GM21786 (cell line): ENCODE results near the gene C19orf73.

Source experiments
- ATAC-seq: cut with Tn5 transposase; IDR thresholded peaks from one replicate; pipeline ENCODE4 v1.9.1; 2021; ENCODE audit not compliant: unreplicated experiment

Gene C19orf73, protein sequence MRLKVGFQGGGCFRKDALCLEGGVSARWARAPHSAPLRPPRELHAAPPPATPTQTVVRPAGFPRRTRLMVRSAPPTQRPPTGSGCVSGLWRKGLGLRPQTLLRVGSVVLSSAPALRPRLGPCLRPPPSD

DNA sequence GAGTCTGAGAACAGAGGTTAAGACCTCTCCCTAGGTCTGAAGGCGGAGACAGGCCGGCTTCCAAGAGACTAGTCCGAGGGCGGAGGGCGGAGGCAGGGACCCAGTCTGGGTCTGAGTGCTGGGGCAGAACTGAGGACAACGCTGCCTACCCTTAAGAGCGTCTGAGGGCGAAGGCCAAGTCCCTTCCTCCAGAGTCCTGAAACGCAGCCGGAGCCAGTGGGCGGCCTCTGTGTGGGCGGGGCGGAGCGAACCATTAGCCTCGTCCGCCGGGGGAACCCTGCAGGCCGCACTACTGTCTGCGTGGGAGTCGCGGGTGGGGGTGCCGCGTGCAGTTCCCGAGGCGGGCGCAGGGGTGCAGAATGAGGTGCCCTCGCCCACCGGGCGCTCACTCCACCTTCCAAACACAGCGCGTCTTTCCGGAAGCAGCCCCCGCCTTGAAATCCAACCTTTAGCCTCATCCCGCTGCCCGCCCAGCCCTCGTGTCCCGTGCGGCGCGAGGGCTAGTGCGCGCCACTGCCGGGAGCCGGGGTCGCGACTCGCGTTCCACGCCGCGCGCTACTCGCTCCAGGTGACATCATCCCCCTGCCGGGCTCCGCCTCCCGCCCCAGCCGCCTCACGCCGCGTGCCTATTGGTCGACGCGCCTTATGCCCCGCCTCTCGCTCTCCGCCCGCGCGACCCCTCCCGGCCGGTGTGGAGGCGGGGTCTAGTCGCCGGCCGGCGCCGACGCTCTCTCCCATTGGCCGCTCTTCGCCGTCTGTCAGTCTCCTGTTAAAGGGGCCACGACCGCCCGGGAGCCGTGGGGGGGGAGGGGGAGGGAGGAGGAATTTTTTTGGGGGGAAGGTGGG, at the start of gene C19orf73:
C19orf73 (minus strand) TSS at position 579 of the 846 bp plus-strand sequence; CDS start at position 458, 121 bp downstream.
- peak; percentile 77 for ATAC-seq

DNA sequence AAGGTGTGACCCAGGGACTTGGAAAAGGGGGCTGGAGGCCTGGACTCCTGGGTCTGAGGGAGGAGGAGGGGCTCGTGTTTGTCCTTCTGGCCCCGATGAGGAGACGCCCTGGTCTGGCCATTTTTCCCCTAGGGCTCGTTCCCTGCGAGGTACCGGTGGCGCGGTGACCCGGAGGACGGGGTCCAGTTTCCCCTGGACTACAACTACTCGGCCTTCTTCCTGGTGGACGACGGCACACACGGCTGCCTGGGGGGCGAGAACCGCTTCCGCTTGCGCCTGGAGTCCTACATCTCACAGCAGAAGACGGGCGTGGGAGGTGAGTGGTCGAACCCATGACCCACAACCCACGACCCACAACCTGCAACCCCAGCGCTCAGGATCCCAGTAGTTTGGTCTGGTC, 49.5 kb upstream of the C19orf73 start:
- no peak for ATAC-seq

DNA sequence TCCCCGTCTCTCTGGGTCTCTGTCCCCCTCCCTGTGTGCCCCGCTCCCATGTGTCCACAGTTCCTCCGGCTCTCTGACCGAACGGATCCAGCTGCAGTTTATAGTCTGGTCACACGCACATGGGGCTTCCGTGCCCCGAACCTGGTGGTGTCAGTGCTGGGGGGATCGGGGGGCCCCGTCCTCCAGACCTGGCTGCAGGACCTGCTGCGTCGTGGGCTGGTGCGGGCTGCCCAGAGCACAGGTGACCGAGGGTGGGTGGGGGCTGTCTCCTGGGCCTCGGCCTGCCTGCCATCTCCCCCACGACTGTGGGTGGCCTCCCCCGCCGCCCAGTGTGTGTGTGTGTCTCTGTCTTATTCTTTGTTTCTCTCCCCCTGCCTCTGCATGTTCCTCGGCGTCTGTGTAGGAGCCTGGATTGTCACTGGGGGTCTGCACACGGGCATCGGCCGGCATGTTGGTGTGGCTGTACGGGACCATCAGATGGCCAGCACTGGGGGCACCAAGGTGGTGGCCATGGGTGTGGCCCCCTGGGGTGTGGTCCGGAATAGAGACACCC, 49.0 kb upstream of the C19orf73 start:
- no peak for ATAC-seq

DNA sequence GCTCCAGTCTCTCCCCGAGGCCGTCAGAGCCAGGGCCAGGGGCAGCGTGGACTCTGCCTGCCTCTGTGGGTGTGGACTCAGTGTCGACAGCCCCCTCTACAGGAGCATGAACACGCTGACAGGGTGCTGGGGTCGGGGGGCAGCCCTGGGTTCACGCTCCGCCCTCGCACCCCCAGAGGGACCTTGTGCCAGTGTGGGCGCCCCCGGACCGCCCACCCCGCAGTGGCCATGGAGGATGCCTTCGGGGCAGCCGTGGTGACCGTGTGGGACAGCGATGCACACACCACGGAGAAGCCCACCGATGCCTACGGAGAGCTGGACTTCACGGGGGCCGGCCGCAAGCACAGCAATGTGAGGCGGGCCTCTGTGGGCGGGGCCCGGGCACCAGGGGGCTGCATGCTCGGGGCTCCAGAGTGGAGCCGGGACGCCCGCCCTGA, 46.9 kb upstream of the C19orf73 start:
- ATAC-seq = no peak

DNA sequence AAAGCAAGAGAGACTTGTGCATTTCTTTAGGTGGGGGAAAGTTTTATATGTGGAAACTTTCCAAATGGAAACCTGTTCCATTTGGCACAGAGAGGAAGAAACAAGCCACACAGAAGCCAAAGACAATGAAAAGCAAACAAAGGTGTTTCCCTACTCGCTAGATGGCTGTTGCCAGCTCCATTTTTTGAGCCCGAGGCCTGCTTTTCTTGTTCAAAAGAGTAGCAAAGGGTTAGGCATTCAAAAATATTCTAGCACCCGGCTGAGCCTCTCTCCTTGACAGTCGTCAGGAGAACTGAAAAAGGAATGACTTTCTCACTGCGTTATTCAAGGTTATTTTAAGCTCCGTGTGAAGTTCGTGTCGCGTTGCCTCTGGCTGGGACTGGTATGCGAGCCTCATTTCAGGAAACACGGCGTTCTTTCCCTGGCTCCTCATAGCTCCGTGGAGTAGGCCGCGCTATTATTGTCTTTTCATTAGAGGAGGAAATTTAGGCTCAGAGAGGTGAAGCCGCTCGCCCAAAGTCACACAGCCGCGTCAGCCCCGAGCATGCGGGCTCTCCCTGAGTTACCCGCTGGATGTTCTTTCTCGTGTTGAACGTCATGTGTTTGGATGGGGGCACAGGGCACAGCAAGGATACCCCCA, 46.3 kb upstream of the C19orf73 start:
- no peak for ATAC-seq

DNA sequence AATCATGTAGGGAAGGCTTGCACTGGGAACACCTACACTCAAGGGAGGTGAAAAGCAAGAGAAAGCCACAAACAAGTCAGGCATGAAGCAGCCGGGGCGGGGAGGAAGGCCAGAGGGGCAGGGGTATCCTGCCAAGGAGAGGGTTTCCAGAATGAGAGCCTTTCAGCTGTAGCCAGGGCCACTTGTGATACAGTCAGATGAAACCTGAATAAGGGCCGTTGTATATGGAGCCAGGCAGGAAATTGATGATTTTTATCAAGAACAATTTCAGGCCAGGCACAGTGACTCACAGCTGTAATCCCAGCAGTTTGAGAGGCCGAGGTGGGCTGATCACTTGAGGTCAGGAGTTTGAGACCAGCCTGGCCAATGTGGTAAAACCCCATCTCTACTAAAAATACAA, 43.0 kb upstream of the C19orf73 start:
- ATAC-seq = no peak

DNA sequence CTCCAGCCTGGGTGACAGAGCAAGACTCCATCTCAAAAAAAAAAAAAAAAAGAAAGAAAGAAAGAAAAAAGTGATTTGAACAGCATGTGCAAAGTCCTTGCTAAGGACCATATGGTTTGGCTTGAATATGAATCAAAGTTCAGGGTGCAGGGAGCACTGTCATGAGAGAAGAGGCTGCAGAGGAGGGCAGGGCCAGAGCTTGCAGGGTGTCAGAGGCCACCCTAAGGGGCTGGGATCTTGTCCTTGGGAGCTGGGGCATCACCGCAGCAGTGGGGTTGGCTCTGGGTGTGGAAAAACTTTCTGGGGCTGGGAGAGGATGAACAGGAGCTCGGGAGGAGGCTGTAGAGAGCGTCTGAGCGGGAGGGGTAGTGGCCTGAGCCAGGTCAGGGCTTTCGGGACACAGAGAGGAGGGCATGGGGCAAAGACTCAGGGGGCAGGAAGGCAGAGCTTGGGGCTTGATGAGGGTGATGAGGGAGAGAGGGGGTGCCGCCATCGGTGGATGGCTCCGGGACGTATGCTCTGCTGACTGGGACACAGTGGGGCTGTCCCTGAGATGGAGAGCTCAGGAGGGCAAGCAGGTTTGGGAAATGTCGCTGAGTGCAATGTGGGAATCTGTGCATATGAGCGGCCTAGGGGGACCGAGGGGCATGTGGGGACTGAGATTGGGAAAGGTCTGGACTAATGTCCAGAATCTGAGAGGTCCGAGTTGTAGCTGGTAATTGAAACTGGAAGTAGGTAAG, 41.7 kb upstream of the C19orf73 start:
- no peak for ATAC-seq

DNA sequence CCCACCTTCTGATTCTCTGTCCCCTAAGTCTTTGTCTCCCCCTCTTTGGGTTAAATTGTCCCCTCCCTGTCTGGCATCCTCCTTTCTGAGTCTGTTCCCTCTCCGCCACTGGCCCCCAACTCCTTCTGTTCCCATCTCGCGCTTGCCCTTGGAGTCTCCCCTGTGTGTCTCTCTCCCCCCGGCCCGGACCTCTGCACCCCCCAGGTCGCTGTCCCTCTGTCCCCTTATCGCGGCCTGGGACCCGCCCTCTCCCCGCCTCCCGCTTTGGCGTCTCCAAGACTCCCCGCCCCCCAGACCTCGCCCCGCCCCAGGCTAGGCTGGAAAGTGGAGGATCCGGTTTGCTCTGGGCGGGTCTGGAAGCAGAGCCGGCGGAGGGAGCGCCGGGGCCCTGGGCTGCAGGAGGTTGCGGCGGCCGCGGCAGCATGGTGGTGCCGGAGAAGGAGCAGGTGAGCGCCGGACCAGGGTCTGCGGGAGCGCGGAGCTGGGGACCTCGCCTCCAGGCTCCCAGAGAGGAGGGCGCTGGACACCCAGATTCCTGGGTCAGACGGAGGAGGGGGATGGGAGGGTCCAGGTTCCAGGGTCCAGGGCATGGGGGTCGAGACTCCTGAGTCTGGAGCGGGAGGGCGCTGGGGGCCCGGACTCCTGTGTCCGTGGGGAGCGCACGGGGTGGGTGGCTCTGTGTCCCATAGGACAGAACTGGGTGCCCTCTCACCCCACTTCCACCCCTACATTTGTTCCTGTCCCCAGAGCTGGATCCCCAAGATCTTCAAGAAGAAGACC, 38.7 kb upstream of the C19orf73 start, which contains the start of gene TRPM4:
TRPM4 (plus strand) TSS at position 348 of the 780 bp plus-strand sequence; CDS start at position 423, 75 bp downstream.
- no peak for ATAC-seq

DNA sequence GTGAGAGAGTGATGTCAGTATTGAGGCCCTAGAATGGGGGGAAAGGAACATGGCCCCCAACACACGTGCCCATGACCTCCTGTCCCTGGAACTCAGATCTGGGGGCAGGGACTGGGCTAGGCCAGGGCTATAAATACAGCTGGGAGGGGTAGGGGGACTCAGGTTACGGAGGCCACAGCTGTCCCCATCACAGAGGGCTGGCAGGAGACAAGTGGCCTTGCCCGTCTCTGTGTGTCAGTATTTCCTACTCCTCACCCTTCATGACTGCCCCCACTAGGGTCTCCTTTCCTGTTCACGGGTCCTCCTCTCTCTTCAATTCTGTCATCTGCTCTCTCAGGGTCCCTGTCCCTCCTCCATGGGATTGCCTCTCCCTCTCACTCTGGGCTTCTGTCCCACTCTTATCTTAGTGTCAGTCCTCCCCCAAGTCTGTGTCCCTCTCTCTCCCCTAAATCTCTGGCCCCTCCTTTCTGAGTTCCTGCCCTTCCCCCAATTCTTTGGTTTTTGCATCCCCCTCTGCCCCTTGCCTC, 36.9 kb upstream of the C19orf73 start:
- ATAC-seq = no peak

DNA sequence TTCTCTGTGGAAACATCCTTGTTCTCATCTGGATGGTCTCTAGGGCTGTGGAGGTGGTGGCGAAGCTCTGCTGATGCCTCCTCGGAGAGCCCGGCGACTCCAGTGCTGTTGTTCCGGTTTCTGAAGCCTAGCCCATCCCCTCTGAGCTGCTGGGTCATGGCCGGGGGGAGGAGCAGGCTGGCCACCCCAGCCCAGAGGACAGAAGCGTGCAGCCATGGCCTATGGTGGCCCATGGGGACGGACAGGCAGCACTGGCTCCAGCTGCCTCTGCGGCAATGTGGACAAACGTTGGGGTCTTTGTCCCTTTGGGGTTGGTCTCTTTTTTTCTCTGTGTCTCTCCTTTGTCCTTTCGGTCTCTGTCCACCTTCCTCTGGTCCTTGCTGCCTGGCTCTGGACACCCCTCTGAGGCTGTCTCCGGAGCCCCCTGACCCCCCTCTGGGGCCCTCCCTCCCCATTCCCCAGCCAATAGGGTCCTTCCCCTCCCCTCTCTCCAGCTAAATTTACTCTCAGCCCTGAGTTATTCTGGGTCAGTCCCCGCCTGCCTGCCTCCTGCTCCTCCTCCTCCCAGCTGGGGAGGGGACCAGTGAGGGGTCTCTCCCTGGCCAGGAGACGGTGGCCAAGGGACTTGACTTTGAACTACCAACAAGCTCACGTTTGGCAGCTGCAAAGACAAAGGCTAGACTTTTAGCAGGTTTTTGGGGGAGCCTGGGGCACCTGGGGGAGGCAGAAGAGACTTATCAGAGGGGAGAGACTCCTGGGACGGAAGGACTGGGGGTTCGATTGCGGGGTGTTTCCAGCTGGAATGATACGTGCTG, 36.3 kb upstream of the C19orf73 start, which contains the start of gene HRC:
HRC (minus strand) TSS at position 392 of the 815 bp plus-strand sequence; CDS start at position 233, 159 bp downstream.
- ATAC-seq = no peak

DNA sequence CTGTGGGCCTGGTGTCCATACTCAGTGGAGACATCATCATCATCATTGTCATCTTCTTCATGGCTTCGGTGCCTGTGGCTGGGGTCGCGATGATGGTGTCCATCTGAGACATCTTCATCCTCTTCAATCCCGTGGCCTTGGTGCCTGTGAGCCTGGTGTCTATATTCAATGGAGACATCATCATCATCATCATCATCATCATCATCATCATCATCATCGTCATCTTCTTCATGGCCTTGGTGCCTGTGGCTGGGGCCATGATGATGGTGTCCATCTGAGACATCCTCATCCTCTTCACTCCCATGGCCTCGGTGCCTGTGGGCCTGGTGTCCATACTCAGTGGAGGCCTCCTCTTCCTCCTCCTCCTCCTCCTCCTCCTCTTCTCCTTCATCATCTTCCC, 35.3 kb upstream of the C19orf73 start:
- no peak for ATAC-seq

DNA sequence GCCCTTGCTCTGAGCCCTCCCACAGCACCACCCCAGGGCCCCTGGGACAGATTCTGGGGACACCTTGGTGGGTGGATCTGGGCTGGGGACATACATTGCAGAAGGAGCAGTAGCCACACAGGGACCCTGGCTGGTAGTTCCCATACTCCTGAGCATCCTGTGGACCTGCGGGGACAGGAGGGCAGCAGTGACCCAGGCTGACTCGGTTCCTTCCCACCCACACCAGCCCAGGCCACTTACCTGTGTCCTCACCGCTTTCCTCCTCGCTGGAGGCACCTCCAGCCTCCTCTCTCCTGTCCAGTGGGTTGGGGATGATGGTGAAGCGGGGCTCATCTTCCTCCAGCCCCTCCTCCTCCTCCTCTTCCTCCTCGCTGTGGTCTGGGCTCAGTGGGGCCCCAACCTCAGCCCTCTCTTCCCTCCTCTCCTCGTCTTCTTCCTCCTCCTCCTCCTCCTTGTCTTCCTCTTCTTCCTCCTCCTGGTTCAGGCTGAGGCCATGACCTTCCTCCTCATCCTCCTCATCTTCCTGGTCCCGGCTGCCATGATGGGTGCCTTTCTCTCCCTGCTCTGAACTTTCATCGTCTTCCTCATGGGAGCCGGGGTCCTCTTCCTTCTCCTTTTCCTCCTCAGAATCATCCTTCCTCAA, 34.3 kb upstream of the C19orf73 start:
- no peak for ATAC-seq

DNA sequence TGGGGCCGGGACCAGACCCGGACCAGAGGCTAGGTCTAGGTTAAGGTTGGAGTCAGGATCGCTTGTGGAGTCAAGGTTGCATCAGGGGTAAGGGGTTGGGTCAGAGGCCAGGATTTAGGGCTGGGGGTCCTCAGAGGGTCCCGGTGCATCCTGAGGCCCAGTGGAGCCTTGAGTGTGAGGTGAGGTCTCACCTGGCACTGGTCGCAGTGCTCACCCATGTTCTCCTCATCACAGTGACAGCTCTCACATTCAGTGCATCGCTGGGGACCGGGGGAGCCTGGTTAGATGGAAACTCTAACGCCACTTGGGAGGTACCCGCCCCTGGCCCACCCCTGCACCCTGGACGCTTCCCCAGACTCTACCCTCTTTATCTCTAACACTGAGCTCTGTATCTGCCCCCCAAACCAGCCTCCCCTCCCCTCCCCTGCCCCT, 33.2 kb upstream of the C19orf73 start:
- ATAC-seq = no peak

DNA sequence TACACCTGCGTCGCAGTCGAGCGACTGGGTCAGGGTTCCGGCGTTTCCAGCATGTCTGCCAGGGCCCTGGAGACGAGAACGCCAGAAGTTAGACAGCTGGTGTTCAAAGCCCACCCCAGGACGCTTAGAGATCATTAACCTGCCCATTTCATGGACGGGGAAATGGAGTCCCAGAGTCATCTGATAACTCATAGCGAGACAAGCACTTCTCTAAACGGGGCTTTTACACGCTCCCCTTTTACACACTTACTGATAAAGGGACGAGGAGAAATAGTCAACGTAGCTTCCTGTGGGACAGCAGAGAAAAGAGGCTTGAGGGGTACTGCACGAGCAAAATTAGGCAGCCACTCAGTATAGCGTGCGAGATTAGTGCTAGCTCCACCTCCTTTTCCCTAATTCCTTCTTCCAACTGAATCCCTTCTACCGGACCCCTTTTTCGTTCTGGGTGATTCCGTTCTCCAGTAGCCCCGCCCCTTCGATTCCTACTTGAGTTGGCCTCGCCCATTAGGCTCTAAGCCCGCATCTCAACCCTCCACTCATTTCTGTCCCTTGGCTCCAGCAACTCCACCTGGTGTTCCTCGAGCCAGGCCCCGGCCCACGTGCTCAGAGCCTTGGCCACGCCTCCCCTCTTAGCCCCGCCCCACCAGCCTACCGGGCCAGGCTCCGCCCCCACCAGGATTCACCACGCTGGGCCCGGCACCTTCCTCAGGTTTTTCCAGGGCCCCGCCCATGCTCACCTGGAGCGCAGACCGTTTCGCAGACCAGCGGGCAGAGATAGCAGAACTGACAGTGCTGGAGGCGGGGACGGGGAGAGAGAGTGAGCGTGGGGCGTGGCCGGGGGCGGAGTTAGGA, 32.5 kb upstream of the C19orf73 start:
- ATAC-seq = no peak

DNA sequence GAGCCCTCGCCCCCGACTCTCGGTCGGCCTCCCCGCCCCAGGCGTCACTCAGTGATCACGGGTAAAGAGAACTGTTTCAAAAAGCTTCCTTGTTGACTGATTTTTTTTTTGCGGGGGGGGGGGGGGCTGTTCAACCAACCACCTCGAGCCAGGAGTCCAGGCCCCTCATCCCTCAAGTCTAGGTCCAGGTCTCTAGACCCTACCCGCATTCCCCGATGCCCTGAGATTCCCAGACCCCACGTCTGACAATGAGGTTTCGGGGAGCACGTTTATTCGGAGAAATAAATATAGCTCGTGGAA, 32.0 kb upstream of the C19orf73 start:
- ATAC-seq = no peak

DNA sequence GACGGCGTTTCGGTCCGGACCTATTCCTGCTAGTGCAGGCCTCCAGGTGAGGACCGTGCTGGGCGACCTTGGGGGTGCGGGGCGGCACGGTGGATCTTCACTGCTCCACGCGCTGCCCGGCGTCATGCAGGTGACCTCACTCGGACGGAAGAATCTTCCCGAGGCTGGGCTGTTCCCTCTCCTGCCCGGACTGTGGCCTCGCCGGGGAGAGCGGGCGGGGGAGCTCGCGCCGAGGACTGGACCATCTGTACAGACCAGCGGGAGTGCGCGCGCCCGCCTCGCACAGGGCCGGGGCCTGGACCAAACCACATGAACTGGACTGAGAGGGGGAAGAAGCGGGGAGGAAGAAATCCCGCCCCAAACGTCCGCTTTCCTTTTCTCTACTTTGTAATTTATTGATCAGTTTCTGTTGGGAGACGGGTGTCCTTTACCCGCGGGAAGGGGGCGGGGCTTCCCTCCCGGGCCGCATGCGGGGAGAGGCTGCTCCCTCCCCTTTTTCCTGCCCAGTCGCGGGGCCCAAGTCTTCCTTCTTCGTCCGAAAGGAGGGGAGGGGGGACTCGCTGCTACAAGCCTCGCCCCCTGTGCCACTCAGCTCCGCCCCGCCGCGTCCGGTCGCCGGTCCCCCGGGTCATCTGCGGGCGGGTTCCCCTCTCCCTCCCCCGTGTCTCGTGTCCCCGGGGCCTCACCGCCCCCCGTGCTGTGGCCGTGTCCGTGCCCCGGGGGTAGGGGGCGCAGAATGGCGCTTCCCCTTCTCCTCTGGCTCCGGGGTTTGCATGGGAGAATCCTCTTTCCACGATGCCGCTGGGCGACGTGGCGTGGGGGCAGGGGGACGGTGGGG, 31.4 kb upstream of the C19orf73 start:
- ATAC-seq = no peak

DNA sequence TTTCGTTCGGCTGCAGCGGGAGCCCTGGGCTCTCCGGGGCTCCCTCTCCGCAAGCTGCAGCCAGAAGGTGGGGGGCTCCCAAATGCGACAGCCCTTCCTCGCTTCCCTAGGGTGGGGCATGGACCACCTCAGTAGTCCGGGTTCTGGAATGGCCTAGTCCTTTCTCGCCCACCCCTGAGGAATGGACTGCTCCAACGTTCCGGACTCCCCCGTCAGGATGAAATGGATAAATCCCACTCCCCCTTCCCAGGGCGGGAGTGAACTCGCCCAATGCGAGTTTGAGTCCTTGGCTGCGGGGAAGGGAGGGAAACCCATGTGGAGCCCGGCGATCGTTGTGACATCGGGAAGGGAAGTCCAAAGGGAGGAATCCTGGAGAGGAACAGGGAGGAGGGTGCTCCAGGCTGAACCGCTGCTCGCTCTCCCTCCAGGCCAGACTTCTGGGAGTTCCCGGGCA, 30.7 kb upstream of the C19orf73 start:
- no peak for ATAC-seq
